ENCODE data around the gene FGGY. TPM values are rescaled to one million over a fixed set of nuclear protein-coding genes. Genes with fewer than 3 reads are reported as not detected.

FGGY gene
- total and polyA plus RNA-seq, 4 donors, result 16.0 to 67.0 (median 43.4) TPM

- WGBS, result 81% methylated on average over 3 of the region's 3 CpGs
- H3K9me3 ChIP-seq (ENCODE audit: control insufficient read depth in 4 of 4, low read length in 3 of 4), result no peaks in the 10 kb centered on the region
- H3K36me3 ChIP-seq (ENCODE audit: control insufficient read depth in 4 of 4, insufficient read depth in 3 of 4, low read depth in 1 of 4, low read length in 3 of 4), result no peaks in the 10 kb centered on the region
- H3K27ac ChIP-seq (ENCODE audit: low read depth in 1 of 2, low read length in 2 of 2), result peak overlapping the region; percentile 82 to 84
- no peak for TF ChIP-seq JUND (IDR thresholded peaks at IDR 0.05)
- TF ChIP-seq EGR1 (IDR thresholded peaks at IDR 0.05; ENCODE audit: low read depth in 2 of 2), result no peak
- no peak for TF ChIP-seq YY1 (IDR thresholded peaks at IDR 0.05)
- TF ChIP-seq CTCF (IDR thresholded peaks at IDR 0.05; ENCODE audit: low read depth, low read length, missing input control), result no peak
- TF ChIP-seq FOXA2 (IDR thresholded peaks at IDR 0.05), result no peak
- TF ChIP-seq MAX (IDR thresholded peaks at IDR 0.05), result no peak
- TF ChIP-seq SP1 (IDR thresholded peaks at IDR 0.05), result no peak
- TF ChIP-seq RXRA (IDR thresholded peaks at IDR 0.05), result no peak
- no peak for TF ChIP-seq ZBTB33 (IDR thresholded peaks at IDR 0.05)
- no peak for TF ChIP-seq HNF4G (IDR thresholded peaks at IDR 0.05)
- no peak for TF ChIP-seq RAD21 (IDR thresholded peaks at IDR 0.05)
- TF ChIP-seq REST (IDR thresholded peaks at IDR 0.05), result no peak
- TF ChIP-seq TAF1 (conservative IDR thresholded peaks at IDR 0.05), result no peak
- TF ChIP-seq GABPA (IDR thresholded peaks at IDR 0.05 in 1 of 2, conservative IDR thresholded peaks at IDR 0.05 in 1 of 2), result no peak
- TF ChIP-seq HNF4A (conservative IDR thresholded peaks at IDR 0.05), result no peak
- no peak for TF ChIP-seq FOXA1 (IDR thresholded peaks at IDR 0.05)
- no peak for TF ChIP-seq NR2F2 (IDR thresholded peaks at IDR 0.05)
- TF ChIP-seq ATF3 (IDR thresholded peaks at IDR 0.05), result no peak
- no peak overlapping the region for H3K9ac ChIP-seq (ENCODE audit: low read depth in 1 of 2, low read length in 2 of 2)
- no peak overlapping the region for H3K4me3 ChIP-seq (ENCODE audit: low read depth in 1 of 3, low read length in 3 of 3)
- H3K27me3 ChIP-seq (ENCODE audit: control insufficient read depth in 4 of 4, insufficient read depth in 4 of 4, low read length in 3 of 4), result no peaks in the 10 kb centered on the region
- peaks cover 4 to 38% (median 14%) of the 10 kb centered on the region in 4 donors for H3K4me1 ChIP-seq (ENCODE audit: control insufficient read depth in 4 of 4, insufficient read depth in 4 of 4, low read length in 3 of 4)
- no peak for DNase-seq (ENCODE audit: low spot score)
These were observed 134.8 kb downstream of the FGGY start for GRCh38 chr1:59431566-59432294.

Measured in liver (tissue), 9 donors.